Measurements from ENCODE around the gene COL6A2.
"Not testable (repeated sequence)": the region's sequence is repeated elsewhere in the genome, so short reads cannot be mapped to it uniquely, and the experiment has no call there.

COL6A2 gene

GRCh38 chr21:46172863-46173528 is 75.1 kb downstream of the COL6A2 start:
- no peak for DNase-seq (ENCODE audit: low read depth in 2 of 2)

GRCh38 chr21:46173573-46173972 is 75.7 kb downstream of the COL6A2 start:
- DNase-seq (ENCODE audit: low read depth in 2 of 2), result no peak

DNA sequence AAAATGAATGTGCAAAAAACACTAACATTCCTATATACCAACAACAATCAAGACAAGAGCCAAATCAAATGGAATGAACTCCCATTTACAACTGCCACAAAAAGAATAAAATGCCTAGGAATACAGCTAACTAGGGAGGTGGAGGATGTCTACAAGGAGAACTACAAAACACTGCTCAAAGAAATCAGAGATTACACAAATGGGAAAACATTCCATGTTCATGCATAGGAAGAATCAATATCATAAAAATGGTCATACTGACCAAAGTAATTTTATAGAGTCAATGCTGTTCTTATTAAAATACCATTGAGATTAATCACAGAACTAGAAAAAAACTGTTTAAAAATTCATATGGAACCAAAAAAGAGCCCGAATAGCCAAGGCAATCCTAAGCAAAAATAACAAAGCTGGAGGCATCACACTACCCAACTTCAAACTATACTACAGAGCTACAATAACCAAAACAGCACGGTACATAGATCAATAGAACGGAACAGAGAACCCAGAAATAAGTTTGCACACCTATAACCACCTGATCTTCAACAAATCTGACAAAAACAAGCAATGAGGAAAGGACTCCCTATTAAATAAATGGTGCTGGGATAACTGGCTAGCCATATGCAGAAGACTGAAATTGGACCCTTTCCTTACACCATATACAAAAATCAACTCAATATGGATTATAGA is 78.7 kb downstream of the COL6A2 start:
- DNase-seq (ENCODE audit: low read depth in 2 of 2), result not testable (repeated sequence)

GRCh38 chr21:46178961-46179360 is 81.0 kb downstream of the COL6A2 start:
- no peak for DNase-seq (ENCODE audit: low read depth in 2 of 2)

All from stimulated activated CD4-positive, alpha-beta T cell treated with anti-CD3 and anti-CD28 coated beads, Interleukin-15, amount 100 ng/mL, for 48 hours (primary cell).